HepG2 (cell line): Measurements from ENCODE around the gene SPRED3. TPM values are rescaled to one million over a fixed set of nuclear protein-coding genes. Genes with fewer than 3 reads are reported as not detected.
"Not testable (repeated sequence)": the region's sequence is repeated elsewhere in the genome, so short reads cannot be mapped to it uniquely, and the experiment has no call there.

Experiments
- ATAC-seq: fragments of 200-7000 bp; cut with Tn5 transposase; 3 replicates; pipeline ENCODE4 v1.9.1; 2020; ENCODE audit warnings: mild to moderate bottlenecking, moderate library complexity
- BruUV-seq: library from RNA; stranded (reverse); fragments of 400-500 nt; replicated peaks from 2 replicates; lab custom pipeline; 2021; lab: Mats Ljungman, UMichigan
- CTCF ChIA-PET: fragments of 300-600 bp; formaldehyde crosslinking; extraction: SDS; loops from one replicate; lab custom pipeline; 2021; ENCODE audit warnings: low total read pairs, inconsistent platforms, low intra/inter-chr PET ratio; lab: Yijun Ruan, JAX
- POLR2A ChIA-PET: fragments of 350-600 bp; sonication (Branson Sonifier 250); formaldehyde crosslinking; loops from one replicate; lab custom pipeline; 2020; ENCODE audit warnings: antibody characterized with exemption, inconsistent platforms; lab: Yijun Ruan, JAX
- DNase-seq: peaks from one replicate; pipeline ENCODE4 v3.0.0-alpha.2; 2015; ENCODE audit warnings: low spot score
- FAIRE-seq: peaks from 3 replicates; lab custom pipeline; 2011; peaks lifted over from hg19 to GRCh38; lab: Jason Lieb, UNC
- H2AFZ ChIP-seq: one replicate; pipeline ENCODE4 v1.6.1; 2011; ENCODE audit warnings: low read length, inconsistent platforms
- H3K27ac ChIP-seq: fragments of 300-600 bp; 3 replicates; pipeline ENCODE4 v1.8.0; 2011; ENCODE audit warnings: mixed run types, mild to moderate bottlenecking, mixed read lengths, low read length, inconsistent platforms; ENCODE audit not compliant: insufficient read depth; ENCODE audit errors: extremely low read length
- H3K27me3 ChIP-seq, 2 experiments: fragments of 200-600 bp in 1 of 2; 2 replicates in 1 of 2; 3 replicates in 1 of 2; pipeline versions ENCODE4 v1.6.0 to v1.8.0; 2011; ENCODE audit warnings: low read length in 2 of 2, mild to moderate bottlenecking in 2 of 2, moderate library complexity in 2 of 2, inconsistent platforms in 1 of 2; ENCODE audit not compliant: insufficient read depth in 2 of 2, control insufficient read depth in 1 of 2
- H3K36me3 ChIP-seq, 2 experiments: fragments of 200-600 bp in 1 of 2; replicated peaks in 1 of 2; 2 replicates in 1 of 2; 3 replicates in 1 of 2; pipeline versions ENCODE4 v1.5.1 to v1.8.0; 2011; ENCODE audit warnings: low read length in 2 of 2, inconsistent platforms in 1 of 2; ENCODE audit not compliant: insufficient read depth in 2 of 2, control insufficient read depth in 1 of 2
- H3K4me1 ChIP-seq: 2 replicates; pipeline ENCODE4 v1.5.1; 2012; ENCODE audit warnings: low read length, inconsistent platforms; ENCODE audit not compliant: insufficient read depth
- H3K4me2 ChIP-seq: 2 replicates; pipeline ENCODE4 v1.6.0; 2011; ENCODE audit warnings: low read depth, low read length, inconsistent platforms
- H3K4me3 ChIP-seq, 3 experiments: fragments of 200-600 bp in 1 of 3; sonication (generic), shearing (Covaris generic) in 1 of 3; replicated peaks in 1 of 3; 2 replicates each; pipeline ENCODE4 v1.5.1; 2011 to 2016; ENCODE audit warnings: low read length in 3 of 3, inconsistent platforms in 2 of 3, low read depth in 2 of 3, mild to moderate bottlenecking in 2 of 3, control low read depth in 1 of 3, mixed read lengths in 1 of 3; ENCODE audit not compliant: insufficient read depth in 1 of 3
- H3K79me2 ChIP-seq: one replicate; pipeline ENCODE4 v1.6.1; 2011; ENCODE audit warnings: low read length, inconsistent platforms; ENCODE audit not compliant: insufficient read depth
- H3K9ac ChIP-seq: 2 replicates; pipeline ENCODE4 v1.6.0; 2011; ENCODE audit warnings: mild to moderate bottlenecking, low read depth, low read length, inconsistent platforms; ENCODE audit not compliant: insufficient read depth
- H3K9me3 ChIP-seq: 2 replicates; pipeline ENCODE4 v1.5.1; 2012; ENCODE audit warnings: mild to moderate bottlenecking, low read length
- H4K20me1 ChIP-seq: 2 replicates; pipeline ENCODE4 v1.6.0; 2011; ENCODE audit warnings: inconsistent platforms, mild to moderate bottlenecking, low read length, moderate library complexity; ENCODE audit not compliant: insufficient read depth
- ATF7 ChIP-seq, 2 experiments: fragments of 450-650 bp in 1 of 2; sonication (generic) in 1 of 2; formaldehyde crosslinking in 1 of 2; IDR thresholded peaks; 2 replicates each; pipeline versions ENCODE4 v1.4.0 to v1.6.1; 2016 to 2020; ENCODE audit warnings: antibody characterized with exemption in 1 of 2, mild to moderate bottlenecking in 1 of 2, missing genetic modification reagents in 1 of 2
- CREB1 ChIP-seq, 2 experiments: fragments of 450-650 bp in 1 of 2; IDR thresholded peaks; 2 replicates each; pipeline ENCODE4 v1.6.1; 2016 to 2017; ENCODE audit warnings: control low read depth in 1 of 2, mild to moderate bottlenecking in 1 of 2, missing compliant biosample characterization in 1 of 2, missing genetic modification characterization in 1 of 2
- CREM ChIP-seq, 2 experiments: sonication (generic) in 1 of 2; formaldehyde crosslinking in 1 of 2; IDR thresholded peaks; 2 replicates each; pipeline versions ENCODE4 v1.4.0 to v1.6.1; 2016 to 2020; ENCODE audit warnings: antibody characterized with exemption in 1 of 2, mild to moderate bottlenecking in 1 of 2, missing genetic modification reagents in 1 of 2
- MAFK ChIP-seq, 2 experiments: IDR thresholded peaks in 1 of 2; conservative IDR thresholded peaks in 1 of 2; 2 replicates each; pipeline ENCODE4 v1.6.1; 2011; ENCODE audit warnings: improper control_type of control experiment in 2 of 2, low read length in 2 of 2
- TOPORS ChIP-seq: sonication (generic); formaldehyde crosslinking; IDR thresholded peaks from 2 replicates; pipeline ENCODE4 v1.8.0; 2023; ENCODE audit warnings: mild to moderate bottlenecking, missing genetic modification reagents
- ZNF607 ChIP-seq: sonication (generic); formaldehyde crosslinking; IDR thresholded peaks from 2 replicates; pipeline ENCODE4 v1.5.1; 2020; ENCODE audit warnings: missing genetic modification reagents, mild to moderate bottlenecking, borderline replicate concordance
- WGBS: methylation state at CpG from one replicate; pipeline ENCODE4 v1.1.6; 2017; ENCODE audit warnings: low lambda C conversion rate; 5-methylcytosine and 5-hydroxymethylcytosine counted together
- in situ Hi-C: cut with HindIII; loops from 2 replicates; pipeline ENCODE4 v1.10.0; 2017; ENCODE audit warnings: low pct_unique_long_range_greater_than_20kb; ENCODE audit not compliant: extremely low pct_ligation_motif_present
- intact Hi-C: fragments of 100-400 bp; cut with micrococcal nuclease; formaldehyde crosslinking; loops from one replicate; pipeline ENCODE4 v1.10.0; 2022; ENCODE audit not compliant: unreplicated experiment
- polyA plus RNA-seq, 8 experiments: library from polyadenylated mRNA; depleted of rRNA in 3 of 8; stranded (reverse) in 7 of 8; unstranded in 1 of 8; fragments of >200 nt; fragmentation: Illumina TruSeq in 4 of 8; extraction: Trizol in 4 of 8; gene quantifications; 2 replicates each; pipeline versions ENCODE4 v1.2.1 to v1.2.3, GENCODE V29; 2011 to 2016; ENCODE audit warnings: low read depth in 4 of 8, missing spikeins in 1 of 8, mixed read lengths in 1 of 8; ENCODE audit not compliant: insufficient read depth in 1 of 8
- total RNA-seq, 5 experiments: library from RNA; depleted of rRNA; stranded (reverse); fragments of >200 nt; fragmentation: Illumina TruSeq; extraction: Trizol; gene quantifications; 2 replicates each; pipeline ENCODE4 v1.2.3, GENCODE V29; 2016; ENCODE audit warnings: low read depth in 1 of 5
- TF ChIP-seq, protein P1 (sequence below): sonication (generic); formaldehyde crosslinking; IDR thresholded peaks from 2 replicates; pipeline ENCODE4 v1.4.0; 2020; ENCODE audit warnings: missing genetic modification reagents

Gene SPRED3
- total and polyA plus RNA-seq, 2 of the 13 experiments (the other 11 are each of a cell fraction or from before 2014, with no cell fraction given), result 0.15 to 0.17 TPM

- WGBS, result 39% methylated on average over 16 of the region's 17 CpGs
- H4K20me1 ChIP-seq; POLR2A ChIA-PET; ATAC-seq; intact Hi-C loops; BruUV-seq; TF ChIP-seq CREB1 (CRISPR knock-in tag; IDR thresholded peaks at IDR 0.05): not testable (repeated sequence)
- TF ChIP-seq CREB1 (IDR thresholded peaks at IDR 0.05), result peak; percentile 48; the same call in 1 of the 2 replicates
- TF ChIP-seq MAFK (conservative IDR thresholded peaks at IDR 0.05 in 1 of 2, IDR thresholded peaks at IDR 0.05 in 1 of 2; ENCODE audit: low read length in 2 of 2), result peak in 1 of 2 experiments; percentile 10; a peak in 1 of 4 replicates
- TF ChIP-seq, all 625 proteins: peak for 2; not testable (repeated sequence) for 623
- H3K36me3 ChIP-seq, H3K9ac ChIP-seq, H3K9me3 ChIP-seq, FAIRE-seq, H3K4me2 ChIP-seq, H3K27ac ChIP-seq, H3K79me2 ChIP-seq, H3K4me1 ChIP-seq, in situ Hi-C loops, H2AFZ ChIP-seq, H3K27me3 ChIP-seq, H3K4me3 ChIP-seq, CTCF ChIA-PET, DNase-seq: not testable (repeated sequence)
These were observed 38.7 kb downstream of the SPRED3 start for GRCh38 chr19:38427035-38427677.

- Histone ChIP-seq H2AFZ (no peak overlapping the region), H3K27ac (no peak overlapping the region), H3K4me2 (no peak overlapping the region), H3K79me2 (no peaks in the 10 kb centered on the region), H3K9me3 (no peaks in the 10 kb centered on the region), H3K36me3 (no peaks in the 10 kb centered on the region), H4K20me1 (no peaks in the 10 kb centered on the region), H3K4me3 (no peak overlapping the region), H3K4me1 (no peaks in the 10 kb centered on the region), H3K9ac (no peak overlapping the region), H3K27me3 (peaks cover 0 to 6% of the 10 kb centered on the region in 2 experiments; a peak in 1 of 5 replicates)
- CTCF ChIA-PET, result no interaction called here
- FAIRE-seq, result no peak
- no peak for DNase-seq
- no TSS peak for BruUV-seq
- TF ChIP-seq TOPORS (CRISPR knock-in tag) (no peak), ZNF607 (CRISPR knock-in tag) (no peak), CREM (IDR thresholded peaks at IDR 0.05) (no peak), CREM (CRISPR knock-in tag; IDR thresholded peaks at IDR 0.05) (no peak), ATF7 (IDR thresholded peaks at IDR 0.05) (no peak), ATF7 (CRISPR knock-in tag; IDR thresholded peaks at IDR 0.05) (no peak)
- TF ChIP-seq, protein P1, sequence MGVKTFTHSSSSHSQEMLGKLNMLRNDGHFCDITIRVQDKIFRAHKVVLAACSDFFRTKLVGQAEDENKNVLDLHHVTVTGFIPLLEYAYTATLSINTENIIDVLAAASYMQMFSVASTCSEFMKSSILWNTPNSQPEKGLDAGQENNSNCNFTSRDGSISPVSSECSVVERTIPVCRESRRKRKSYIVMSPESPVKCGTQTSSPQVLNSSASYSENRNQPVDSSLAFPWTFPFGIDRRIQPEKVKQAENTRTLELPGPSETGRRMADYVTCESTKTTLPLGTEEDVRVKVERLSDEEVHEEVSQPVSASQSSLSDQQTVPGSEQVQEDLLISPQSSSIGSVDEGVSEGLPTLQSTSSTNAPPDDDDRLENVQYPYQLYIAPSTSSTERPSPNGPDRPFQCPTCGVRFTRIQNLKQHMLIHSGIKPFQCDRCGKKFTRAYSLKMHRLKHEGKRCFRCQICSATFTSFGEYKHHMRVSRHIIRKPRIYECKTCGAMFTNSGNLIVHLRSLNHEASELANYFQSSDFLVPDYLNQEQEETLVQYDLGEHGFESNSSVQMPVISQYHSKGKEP (CRISPR knock-in tag), result no peak
- in situ Hi-C loops, result no loop called here
- POLR2A ChIA-PET, result no interaction called here
- WGBS, result 23% methylated on average over 14 of the region's 14 CpGs
- ATAC-seq, result no peak
- intact Hi-C loops, result no loop called here
These were observed 40.7 kb downstream of the SPRED3 start for GRCh38 chr19:38429055-38429810.
